ENCODE measurements around the gene DNAH5. TPM values are rescaled to one million over a fixed set of nuclear protein-coding genes. Genes with fewer than 3 reads are reported as not detected.

Gene DNAH5
- total RNA-seq, 4 donors from 2014 or later = 0.31 to 1.4 (median 1.0) TPM

DNA sequence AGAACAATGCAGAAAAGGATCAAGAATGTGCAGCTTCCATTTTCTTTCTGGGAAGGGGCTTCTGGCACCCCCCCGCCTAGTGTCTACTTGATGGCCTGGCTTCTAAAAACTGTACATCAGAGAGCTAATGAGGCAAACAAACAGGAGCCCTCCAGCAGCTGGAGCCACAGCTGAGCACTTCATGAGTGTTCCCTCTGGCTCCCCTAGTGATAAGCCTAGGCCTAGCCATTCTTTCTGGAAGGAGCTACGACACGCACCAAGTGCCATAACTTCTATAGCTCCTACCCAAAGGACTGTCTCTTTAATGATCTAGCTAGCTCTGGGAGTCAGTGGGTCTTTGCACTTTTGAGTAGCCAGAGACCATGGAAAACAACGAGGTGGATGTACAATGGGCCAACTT lies 66.1 kb downstream of the DNAH5 start:
- no peaks in the 10 kb centered on the region for H3K36me3 ChIP-seq
- peaks cover 0 to 32% (median 1%) of the 10 kb centered on the region in 3 donors for H3K9me3 ChIP-seq
- no peaks in the 10 kb centered on the region for H3K4me1 ChIP-seq
- no peak for TF ChIP-seq EP300 (IDR thresholded peaks at IDR 0.05)
- TF ChIP-seq POLR2A (IDR thresholded peaks at IDR 0.05) = no peak
- TF ChIP-seq, protein P1, sequence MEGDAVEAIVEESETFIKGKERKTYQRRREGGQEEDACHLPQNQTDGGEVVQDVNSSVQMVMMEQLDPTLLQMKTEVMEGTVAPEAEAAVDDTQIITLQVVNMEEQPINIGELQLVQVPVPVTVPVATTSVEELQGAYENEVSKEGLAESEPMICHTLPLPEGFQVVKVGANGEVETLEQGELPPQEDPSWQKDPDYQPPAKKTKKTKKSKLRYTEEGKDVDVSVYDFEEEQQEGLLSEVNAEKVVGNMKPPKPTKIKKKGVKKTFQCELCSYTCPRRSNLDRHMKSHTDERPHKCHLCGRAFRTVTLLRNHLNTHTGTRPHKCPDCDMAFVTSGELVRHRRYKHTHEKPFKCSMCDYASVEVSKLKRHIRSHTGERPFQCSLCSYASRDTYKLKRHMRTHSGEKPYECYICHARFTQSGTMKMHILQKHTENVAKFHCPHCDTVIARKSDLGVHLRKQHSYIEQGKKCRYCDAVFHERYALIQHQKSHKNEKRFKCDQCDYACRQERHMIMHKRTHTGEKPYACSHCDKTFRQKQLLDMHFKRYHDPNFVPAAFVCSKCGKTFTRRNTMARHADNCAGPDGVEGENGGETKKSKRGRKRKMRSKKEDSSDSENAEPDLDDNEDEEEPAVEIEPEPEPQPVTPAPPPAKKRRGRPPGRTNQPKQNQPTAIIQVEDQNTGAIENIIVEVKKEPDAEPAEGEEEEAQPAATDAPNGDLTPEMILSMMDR (IDR thresholded peaks at IDR 0.05) = no peak
- TF ChIP-seq POLR2AphosphoS5 (IDR thresholded peaks at IDR 0.05) = no peak
- no CpG with 5 or more reads among the region's 4 CpGs for WGBS, 2 donors (ENCODE audit: low coverage in 1 of 2)
- no peak overlapping the region for H3K27ac ChIP-seq
- ATAC-seq = no peak
- H3K27me3 ChIP-seq = no peaks in the 10 kb centered on the region
- no peak overlapping the region for H3K4me3 ChIP-seq

DNA sequence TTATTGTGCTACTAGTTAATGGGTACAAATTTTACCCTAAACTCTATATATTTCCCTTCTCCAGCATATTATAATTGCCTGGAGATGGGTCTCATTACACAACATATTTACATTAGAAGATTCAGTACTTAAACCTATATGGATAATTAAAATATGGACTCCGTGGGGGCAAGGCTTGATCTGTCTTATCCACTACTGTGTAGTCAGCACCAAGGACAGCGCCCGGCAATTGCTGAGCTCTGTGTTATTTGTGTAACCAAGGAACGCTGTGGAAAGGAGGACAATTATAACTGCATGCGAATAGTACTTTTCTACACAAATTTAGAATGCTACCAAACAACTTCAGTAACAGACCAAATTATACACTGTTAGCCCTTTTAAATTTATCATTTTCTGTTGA lies 77.7 kb downstream of the DNAH5 start:
- H3K27me3 ChIP-seq = no peaks in the 10 kb centered on the region
- ATAC-seq = no peak
- no peaks in the 10 kb centered on the region for H3K4me1 ChIP-seq
- H3K27ac ChIP-seq = no peak overlapping the region
- no peaks in the 10 kb centered on the region for H3K9me3 ChIP-seq
- no peak for TF ChIP-seq POLR2A (IDR thresholded peaks at IDR 0.05)
- TF ChIP-seq, protein P1 (IDR thresholded peaks at IDR 0.05) = no peak
- TF ChIP-seq POLR2AphosphoS5 (IDR thresholded peaks at IDR 0.05) = no peak
- H3K36me3 ChIP-seq = no peaks in the 10 kb centered on the region
- H3K4me3 ChIP-seq = no peak overlapping the region
- WGBS, 2 donors (ENCODE audit: low coverage in 1 of 2) = 16 to 50% methylated on average over 2 to 5 of the region's 5 CpGs

DNA sequence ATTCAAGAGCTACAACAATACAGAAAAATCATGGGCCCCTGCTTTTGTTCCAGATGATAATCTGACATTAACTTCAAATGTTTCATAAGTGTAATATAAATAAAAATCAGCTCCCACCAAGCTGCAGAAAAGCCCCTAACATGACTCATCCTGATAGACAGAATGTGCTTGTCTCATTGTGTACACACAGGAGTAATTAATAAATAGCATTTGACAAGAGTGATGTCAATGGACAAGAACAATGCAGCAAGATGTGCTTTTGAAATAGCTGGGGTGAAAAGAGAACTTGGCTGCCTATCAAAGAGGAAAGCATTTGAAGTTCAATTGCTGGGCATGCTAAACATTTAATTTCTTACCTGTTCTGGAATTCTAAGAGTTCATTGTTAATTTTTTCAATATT lies 79.2 kb downstream of the DNAH5 start:
- H3K4me3 ChIP-seq = no peak overlapping the region
- no peaks in the 10 kb centered on the region for H3K36me3 ChIP-seq
- TF ChIP-seq EP300 (IDR thresholded peaks at IDR 0.05) = no peak
- TF ChIP-seq, protein P1 (IDR thresholded peaks at IDR 0.05) = no peak
- no peak for TF ChIP-seq POLR2A (IDR thresholded peaks at IDR 0.05)
- no peak for TF ChIP-seq POLR2AphosphoS5 (IDR thresholded peaks at IDR 0.05)
- no peaks in the 10 kb centered on the region for H3K9me3 ChIP-seq
- no peak overlapping the region for H3K27ac ChIP-seq
- H3K27me3 ChIP-seq = no peaks in the 10 kb centered on the region
- no peak for ATAC-seq
- no peaks in the 10 kb centered on the region for H3K4me1 ChIP-seq

DNA sequence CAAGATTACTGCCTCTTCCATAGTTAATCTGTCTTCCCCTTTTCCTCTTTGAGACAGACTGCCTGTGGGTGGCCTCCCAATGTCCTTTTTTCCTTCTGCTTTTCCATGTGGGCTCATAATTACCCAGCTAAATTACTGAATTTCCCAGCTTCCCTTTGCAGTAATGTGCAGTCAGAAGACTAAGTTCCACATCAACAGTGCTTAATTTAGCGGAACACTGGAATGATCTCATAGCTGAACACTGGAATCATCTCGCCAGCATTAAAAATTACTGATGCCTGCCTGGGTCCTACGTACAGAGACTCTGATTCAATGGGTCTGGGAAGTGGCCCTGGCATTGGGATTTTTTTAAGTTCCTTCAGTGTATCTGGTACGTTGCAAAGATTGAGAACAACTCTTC lies 84.3 kb downstream of the DNAH5 start:
- no peak overlapping the region for H3K27ac ChIP-seq
- no peaks in the 10 kb centered on the region for H3K4me1 ChIP-seq
- no peak for ATAC-seq
- no peaks in the 10 kb centered on the region for H3K27me3 ChIP-seq
- TF ChIP-seq POLR2AphosphoS5 (IDR thresholded peaks at IDR 0.05) (no peak), EP300 (IDR thresholded peaks at IDR 0.05) (no peak), POLR2A (IDR thresholded peaks at IDR 0.05) (no peak)
- TF ChIP-seq, protein P1 (IDR thresholded peaks at IDR 0.05) = no peak
- WGBS, 2 donors (ENCODE audit: low coverage in 1 of 2) = 60 to 78% methylated on average over 1 to 4 of the region's 4 CpGs
- H3K36me3 ChIP-seq = no peaks in the 10 kb centered on the region
- H3K9me3 ChIP-seq = peaks cover 0 to 16% (median 0%) of the 10 kb centered on the region in 3 donors
- no peak overlapping the region for H3K4me3 ChIP-seq

DNA sequence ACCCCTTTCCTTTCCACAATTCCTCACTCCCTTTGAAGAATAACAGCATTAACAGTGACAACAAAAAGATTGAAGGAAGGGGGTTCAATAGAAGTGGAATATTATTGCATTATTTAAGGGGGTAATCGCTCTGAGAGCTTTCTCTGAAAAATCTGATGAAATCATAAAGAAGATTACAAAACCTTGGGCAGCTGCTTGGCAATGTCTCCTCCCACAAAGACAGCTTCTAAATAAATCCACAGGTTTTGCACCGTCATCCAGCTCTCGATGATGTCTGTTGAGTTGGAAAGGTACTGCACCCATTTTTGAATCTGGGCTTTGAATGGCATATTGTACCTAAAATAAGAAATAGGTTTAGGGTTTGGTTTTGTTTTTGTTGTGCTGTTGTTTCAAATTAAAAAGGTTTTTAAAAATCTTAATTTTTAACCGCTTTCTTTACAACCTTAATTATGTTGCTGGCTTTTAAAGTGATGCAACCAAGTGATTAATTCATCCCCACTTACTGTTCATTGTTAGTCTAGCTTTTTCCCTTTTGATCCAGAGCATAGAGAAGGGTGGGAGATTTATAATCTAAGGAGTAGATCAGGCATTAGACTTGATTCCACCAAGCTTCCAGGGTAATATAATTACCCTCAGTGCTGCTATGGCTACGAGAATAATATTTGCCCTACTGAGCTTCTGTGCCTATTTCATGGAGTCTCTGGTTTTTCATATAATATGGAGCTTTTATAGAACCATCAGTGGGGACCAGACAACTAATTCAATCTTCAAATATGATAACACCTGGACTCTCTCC lies 85.0 kb downstream of the DNAH5 start:
- WGBS, 2 donors (ENCODE audit: low coverage in 1 of 2) = 60 to 75% methylated on average over 5 of the region's 5 CpGs
- TF ChIP-seq EP300 (IDR thresholded peaks at IDR 0.05) (no peak), POLR2AphosphoS5 (IDR thresholded peaks at IDR 0.05) (no peak), POLR2A (IDR thresholded peaks at IDR 0.05) (no peak)
- TF ChIP-seq, protein P1 (IDR thresholded peaks at IDR 0.05) = no peak

More for the DNA sequence above, 85.0 kb downstream of the DNAH5 start:
- Histone ChIP-seq H3K27ac (no peak overlapping the region), H3K36me3 (no peaks in the 10 kb centered on the region), H3K27me3 (no peaks in the 10 kb centered on the region), H3K4me1 (no peaks in the 10 kb centered on the region), H3K9me3 (peaks cover 0 to 16% (median 0%) of the 10 kb centered on the region in 3 donors), H3K4me3 (no peak overlapping the region)
- ATAC-seq = no peak
